Heart left ventricle (tissue), 16 donors: Measurements from ENCODE around the gene CCDC85C. TPM values are rescaled to one million over a fixed set of nuclear protein-coding genes. Genes with fewer than 3 reads are reported as not detected.
A peak's percentile ranks its signal among the peaks of the same experiment; 100 is the strongest.

Experiments
- ATAC-seq, 4 donors: fragments of 200-7000 bp; cut with Tn5 transposase; one replicate each; pipeline ENCODE4 v1.9.1; 2020 to 2022; ENCODE audit warnings: moderate library complexity in 4 of 4, mild to moderate bottlenecking in 3 of 4, moderate number of reproducible peaks in 1 of 4
- DNase-seq, 5 donors: peaks; one replicate each; pipeline ENCODE4 v3.0.0-alpha.2; 2020
- H3K27ac ChIP-seq, 12 donors: fragments of 200-600 bp; sonication (generic) in 4 of 12; one replicate each; pipeline versions ENCODE4 v1.5.0 to v1.8.0; 2016 to 2022; ENCODE audit warnings: mild to moderate bottlenecking in 2 of 12
- H3K27me3 ChIP-seq, 9 donors: fragments of 200-600 bp; sonication (generic) in 2 of 9; one replicate each; pipeline versions ENCODE4 v1.5.1 to v1.8.0; 2016 to 2022; ENCODE audit warnings: mild to moderate bottlenecking in 3 of 9
- H3K36me3 ChIP-seq, 9 donors: fragments of 200-600 bp; sonication (generic) in 2 of 9; one replicate each; pipeline versions ENCODE4 v1.5.0 to v1.8.0; 2018 to 2022; ENCODE audit warnings: mild to moderate bottlenecking in 2 of 9
- H3K4me1 ChIP-seq, 12 donors: fragments of 200-600 bp; sonication (generic) in 4 of 12; one replicate each; pipeline versions ENCODE4 v1.5.0 to v1.8.0; 2016 to 2022; ENCODE audit warnings: mild to moderate bottlenecking in 3 of 12
- H3K4me3 ChIP-seq, 12 donors: fragments of 200-600 bp; sonication (generic) in 4 of 12; one replicate each; pipeline versions ENCODE4 v1.5.0 to v1.8.0; 2017 to 2022; ENCODE audit warnings: mild to moderate bottlenecking in 9 of 12, moderate library complexity in 4 of 12
- H3K9me3 ChIP-seq, 12 donors: fragments of 200-600 bp; sonication (generic) in 4 of 12; one replicate each; pipeline versions ENCODE4 v1.5.0 to v1.8.0; 2016 to 2022; ENCODE audit warnings: mild to moderate bottlenecking in 1 of 12
- CTCF ChIP-seq, 12 donors: fragments of 200-600 bp; sonication (generic) in 4 of 12; IDR thresholded peaks; one replicate each; pipeline versions ENCODE4 v1.5.0 to v1.8.0; 2018 to 2022; ENCODE audit warnings: antibody characterized with exemption in 12 of 12, mild to moderate bottlenecking in 5 of 12
- POLR2A ChIP-seq, 2 donors: fragments of 450-650 bp; IDR thresholded peaks; one replicate each; pipeline ENCODE4 v1.6.1; 2017; ENCODE audit warnings: antibody characterized with exemption in 2 of 2, mild to moderate bottlenecking in 2 of 2, moderate library complexity in 2 of 2
- WGBS, 4 donors: extraction: QIAGEN DNeasy Blood & Tissue Kit in 2 of 4; methylation state at CpG; one replicate each; pipeline versions ENCODE4 v1.1.5 to v1.1.7; 2013 to 2018; 5-methylcytosine and 5-hydroxymethylcytosine counted together
- intact Hi-C, 10 donors: fragments of 100-400 bp; cut with DNase I; formaldehyde crosslinking; loops; one replicate each; pipeline versions ENCODE4 v1.11.1 to v1.14.2; 2022
- polyA plus RNA-seq, 2 donors: library from polyadenylated mRNA; stranded (reverse); fragments of 200-250 nt; gene quantifications; one replicate each; pipeline ENCODE4 v1.2.3, GENCODE V29; 2013
- total RNA-seq, 9 donors: library from RNA; depleted of rRNA in 2 of 9; stranded (reverse); fragments of >200 nt in 2 of 9; fragmentation: NEBNext Ultra II Directional in 3 of 9; extraction: Animal tissue kit (Norgen Biotek cat#: 25700) in 3 of 9; gene quantifications; one replicate each; pipeline versions ENCODE4 v1.1.0 to v1.2.4, GENCODE V29; 2016 to 2023
- donor health status: ischemic (EF 13 %, LVEDD 7.1; RV severe dilation, severe dysfunction).
- donor health status: healthy with polysubstance abuse.
- donor health status: DM: no; HTN: yes; CAD: no.
- donor health status: DM: no; HTN: no; CAD: no.
- donor health status: ischemic (EF 25% LVEDD 6.9; RV normal size, moderate dysfunction).
- donor health status: ischemic (EF 25% LVEDD 5.7; RV mildly dilated, moderate dysfunction).
- donor health status: healthy.
- donor health status: DM: yes; HTN: yes; CAD: no.
- donor health status: ischemic (EF 35%, LVEDD 5.7; RV mildly dilated, moderate dysfunction).
- donor health status: nonischemic (EF 11% LVEDD 7.7; RV severe dilation, severe dysfunction).
- donor health status: DM: yes; HTN: yes; CAD: no.
- donor health status: PGD.
- donor health status: ischemic (EF 29% LVEDD 5.4; RV normal size, mild dysfunction).
- donor health status: nonischemic (EF 23%, LVEDD 6.1; RV moderate dilation, normal function).

Gene CCDC85C
- total and polyA plus RNA-seq, 11 donors: 22.5 to 45.4 (median 29.7) TPM

- DNase-seq (peak in 1 of 5 donors; percentile 51), ATAC-seq (peak in 3 of 4 donors; percentile 20 to 28 (median 27))
- no peaks in the 10 kb centered on the region for H3K27me3 ChIP-seq
- H3K9me3 ChIP-seq: no peaks in the 10 kb centered on the region
- 43 to 74% (median 55%) methylated on average over 12 to 28 of the region's 28 CpGs for WGBS, 4 donors
- peaks cover 0 to 93% (median 68%) of the 10 kb centered on the region in 12 donors for H3K4me1 ChIP-seq
- no peak overlapping the region for H3K4me3 ChIP-seq
- H3K36me3 ChIP-seq: no peaks in the 10 kb centered on the region
- TF ChIP-seq CTCF (IDR thresholded peaks at IDR 0.05) (no peak), POLR2A (IDR thresholded peaks at IDR 0.05) (no peak)
- peak overlapping the region in 3 of 12 donors; percentile 24 to 33 (median 27) for H3K27ac ChIP-seq
- intact Hi-C loops: no loop called here
Observed at GRCh38 chr14:99590746-99591555, 13.1 kb downstream of the CCDC85C start.

- intact Hi-C loops: no loop called here
- TF ChIP-seq POLR2A (IDR thresholded peaks at IDR 0.05) (no peak), CTCF (IDR thresholded peaks at IDR 0.05) (no peak)
- WGBS, 4 donors: 55 to 68% (median 65%) methylated on average over 16 to 17 of the region's 17 CpGs
- Histone ChIP-seq H3K4me3 (no peak overlapping the region), H3K4me1 (peaks cover 0 to 83% (median 59%) of the 10 kb centered on the region in 12 donors), H3K27me3 (no peaks in the 10 kb centered on the region), H3K27ac (peak overlapping the region in 1 of 12 donors; percentile 24), H3K36me3 (no peaks in the 10 kb centered on the region), H3K9me3 (no peaks in the 10 kb centered on the region)
- ATAC-seq: peak; percentile 35 to 55 (median 50)
- peak in 1 of 5 donors; percentile 50 for DNase-seq
Observed at GRCh38 chr14:99589651-99590530, 14.1 kb downstream of the CCDC85C start.

GRCh38 chr14:99589031-99589441, 15.0 kb downstream of the CCDC85C start:
- ATAC-seq: no peak
- no peak for DNase-seq
- Histone ChIP-seq H3K27me3 (no peaks in the 10 kb centered on the region), H3K27ac (peak overlapping the region in 1 of 12 donors; percentile 56), H3K4me3 (no peak overlapping the region), H3K9me3 (no peaks in the 10 kb centered on the region), H3K36me3 (no peaks in the 10 kb centered on the region), H3K4me1 (peaks cover 0 to 75% (median 53%) of the 10 kb centered on the region in 12 donors)
- intact Hi-C loops: no loop called here
- WGBS, 4 donors: 70 to 75% (median 72%) methylated on average over 14 to 18 of the region's 18 CpGs
- TF ChIP-seq CTCF (IDR thresholded peaks at IDR 0.05): no peak
- no peak for TF ChIP-seq POLR2A (IDR thresholded peaks at IDR 0.05)
